Activated CD8-positive, alpha-beta memory T cell treated with anti-CD3 and anti-CD28 coated beads for 36 hours (primary cell): Measurements from ENCODE around the gene DHRS2. TPM values are rescaled to one million over a fixed set of nuclear protein-coding genes. Genes with fewer than 3 reads are reported as not detected.

Source experiments
- CTCF ChIA-PET: fragments of 350-600 bp; sonication (Branson Sonifier 250); formaldehyde crosslinking; loops from one replicate; lab custom pipeline; 2021; ENCODE audit warnings: antibody characterized with exemption; lab: Charles Lee
- POLR2A ChIA-PET: fragments of 350-600 bp; sonication (Branson Sonifier 250); formaldehyde crosslinking; loops from one replicate; lab custom pipeline; 2021; ENCODE audit warnings: antibody characterized with exemption; lab: Charles Lee
- total RNA-seq, 2 experiments: library from RNA; stranded (reverse); gene quantifications; one replicate each; pipeline ENCODE4 v1.2.3, GENCODE V29; 2021

The DHRS2 gene
- total RNA-seq, 2 experiments from 2014 or later, result 3.0 to 3.5 TPM

DNA sequence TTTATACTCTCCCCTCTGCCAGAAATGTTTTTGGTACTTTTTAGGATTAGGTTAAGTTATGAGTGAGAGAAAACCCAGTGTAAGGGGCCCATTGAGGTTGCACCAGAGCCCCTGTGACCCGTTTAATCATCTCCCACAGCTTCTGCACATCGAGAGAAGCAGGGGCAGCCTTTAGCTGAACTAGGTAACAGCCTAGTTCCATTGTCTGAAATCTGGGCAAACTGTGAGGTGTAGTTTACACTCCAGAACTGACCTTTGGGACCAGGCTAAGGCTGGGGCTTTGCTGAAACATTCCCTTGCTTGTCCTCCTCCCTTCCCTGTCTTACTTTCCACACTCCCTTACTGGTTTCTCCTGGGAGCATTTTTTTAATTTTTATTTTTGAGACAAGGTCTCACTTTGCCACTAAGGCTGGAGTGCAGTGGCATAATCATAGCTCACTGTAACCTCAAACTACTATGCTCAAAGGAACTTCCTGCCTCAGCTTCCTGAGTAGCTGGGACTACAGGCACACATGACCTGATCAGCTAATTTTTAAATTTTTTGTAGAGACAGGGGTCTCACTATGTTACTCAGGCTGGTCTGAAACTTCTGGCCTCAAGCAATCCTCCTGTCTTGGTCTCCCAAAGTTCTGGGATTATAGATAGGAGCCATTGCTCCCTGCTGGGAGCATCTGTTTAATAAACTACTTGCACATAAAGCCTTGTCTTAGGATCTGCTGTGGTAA, 25.9 kb upstream of the DHRS2 start:
- ChIA-PET CTCF (interaction anchor here (2.3 kb wide), 1 partner anchor 22 kb away, joined by 13 read pairs; no protein-coding TSS in a partner anchor), POLR2A (no interaction called here)

DNA sequence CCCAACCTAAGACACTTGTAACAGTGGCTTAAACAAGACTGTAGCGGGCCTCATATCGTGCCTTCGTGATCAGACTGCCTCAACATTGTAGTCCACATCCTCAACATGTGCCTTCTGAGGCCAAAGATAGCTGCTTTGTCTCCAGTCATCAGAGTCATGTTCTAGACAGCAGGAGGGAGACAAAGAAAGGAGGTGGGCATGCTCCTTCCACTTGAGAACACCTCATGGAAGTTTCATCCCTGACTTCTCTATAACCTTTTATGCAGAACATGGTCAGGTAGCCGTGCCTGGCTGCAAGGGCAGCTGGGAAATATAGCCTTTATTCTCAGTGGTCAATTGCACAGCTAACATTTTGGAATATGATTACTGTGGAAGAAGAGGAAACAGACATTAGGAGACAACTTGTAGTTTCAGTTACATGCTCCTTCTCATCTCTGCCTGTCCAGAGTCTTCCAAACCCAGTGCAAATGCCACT, 25.3 kb upstream of the DHRS2 start:
- ChIA-PET CTCF (interaction anchor here (2.3 kb wide), 1 partner anchor 21 kb away, joined by 13 read pairs; no protein-coding TSS in a partner anchor), POLR2A (no interaction called here)

DNA sequence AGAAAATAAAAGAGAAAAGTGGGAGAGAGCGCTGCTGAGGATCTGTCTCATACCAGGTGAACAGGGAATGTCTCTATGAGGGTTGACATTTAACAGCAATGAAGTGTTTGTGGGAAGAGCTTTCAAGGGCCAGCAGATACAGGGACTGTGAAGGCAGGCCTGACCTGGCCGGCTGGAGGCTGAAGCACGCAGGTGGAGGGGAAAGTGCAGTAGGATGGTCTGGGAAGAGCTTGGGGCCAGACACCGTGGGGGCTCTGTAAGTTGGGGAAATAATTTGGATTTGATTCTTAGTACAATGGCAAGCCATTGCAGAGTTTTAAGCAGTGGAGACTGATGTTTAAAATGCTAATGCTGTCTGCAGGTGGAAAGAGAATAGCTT, 23.8 kb upstream of the DHRS2 start:
- CTCF ChIA-PET, result interaction anchor here (2.5 kb wide), 1 partner anchor 20 kb away, joined by 12 read pairs; no protein-coding TSS in a partner anchor
- POLR2A ChIA-PET, result no interaction called here

DNA sequence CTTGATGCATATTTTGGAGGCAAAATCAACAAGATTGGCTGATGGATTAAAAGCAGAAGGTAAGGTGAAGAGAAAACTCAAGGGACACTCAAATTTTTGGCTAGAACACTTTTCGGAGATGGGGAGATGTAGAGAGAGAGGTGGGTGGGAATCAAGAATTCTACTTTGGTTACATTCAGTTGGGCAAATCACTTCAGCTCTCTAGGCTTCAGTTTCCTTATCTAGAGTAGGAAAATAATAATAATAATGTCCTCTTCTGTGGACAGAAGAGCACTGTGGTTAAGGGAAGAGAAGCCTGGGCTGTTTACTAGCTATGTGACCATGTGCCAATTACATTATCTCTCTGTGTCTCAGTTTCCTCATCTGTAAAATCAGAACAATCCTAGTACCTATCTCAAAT, 23.4 kb upstream of the DHRS2 start:
- CTCF ChIA-PET, result interaction anchor here (1.0 to 2.5 kb wide), 2 partner anchors 19 to 24 kb away, joined by 4 to 12 read pairs; no protein-coding TSS in a partner anchor
- POLR2A ChIA-PET, result no interaction called here

DNA sequence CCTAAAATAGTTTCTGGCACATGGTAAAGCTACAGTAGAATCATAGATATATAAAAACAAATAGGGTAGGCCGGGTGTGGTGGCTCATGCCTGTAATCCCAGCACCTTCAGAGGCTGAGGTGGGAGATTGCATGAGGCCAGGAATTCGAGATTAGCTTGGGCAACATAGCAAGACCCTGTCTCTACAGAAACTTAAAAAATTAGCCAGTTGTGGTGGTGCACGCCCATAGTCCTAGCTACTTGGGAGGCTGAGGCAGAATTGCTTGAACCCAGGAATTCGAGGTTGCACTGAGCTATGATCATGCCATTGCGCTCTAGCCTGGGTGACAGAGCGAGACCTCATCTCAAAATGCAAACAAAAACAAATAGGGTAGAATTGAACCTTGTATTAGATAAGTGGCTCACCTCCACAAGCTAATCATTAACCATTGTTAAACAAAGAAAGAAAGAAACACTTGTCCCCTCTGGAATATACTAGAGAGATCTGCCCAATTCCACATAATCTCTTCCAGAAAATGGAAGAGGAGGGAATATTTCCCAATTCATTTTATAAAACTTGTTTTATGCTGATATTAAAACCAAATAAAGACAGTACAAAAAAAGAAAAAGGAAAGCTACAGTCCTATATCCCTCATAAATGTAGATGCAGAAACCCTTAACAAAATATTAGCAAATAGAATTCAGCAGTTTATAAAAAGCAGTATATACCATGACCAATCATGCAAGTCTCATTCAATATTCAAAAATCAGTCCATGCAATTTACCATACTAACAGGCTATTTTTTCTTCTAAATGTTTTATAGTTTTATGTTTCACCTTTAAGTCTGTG, 22.7 kb upstream of the DHRS2 start:
- CTCF ChIA-PET, result interaction anchor here (0.5 to 2.5 kb wide), 3 partner anchors 19 to 142 kb away, joined by 4 to 12 read pairs (median 4); no protein-coding TSS in a partner anchor

DNA sequence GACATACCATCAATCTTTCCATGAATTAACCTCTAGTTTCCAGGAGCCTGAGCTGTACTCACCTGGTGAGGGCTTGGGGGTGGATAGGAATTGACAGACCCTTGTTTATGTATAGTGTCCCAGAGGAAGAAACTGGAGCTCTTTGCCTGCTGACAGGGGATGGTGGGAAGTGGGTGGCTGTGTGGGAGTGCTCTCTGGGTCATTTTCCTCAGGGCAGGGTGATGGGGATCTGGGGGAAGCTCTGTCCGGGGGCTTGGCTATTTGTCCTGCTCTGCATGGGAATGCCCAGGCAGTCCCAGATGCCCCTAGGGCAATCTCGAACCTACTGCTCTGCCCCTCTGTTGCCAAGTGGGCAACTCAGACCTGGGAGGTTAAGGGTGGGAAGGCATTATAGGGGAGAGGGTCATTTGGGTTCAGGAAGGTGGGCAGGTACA, 21.8 kb upstream of the DHRS2 start:
- POLR2A ChIA-PET, result interaction anchor here (0.6 kb wide), 1 partner anchor 989 kb away, joined by 3 read pairs; no protein-coding TSS in a partner anchor
- CTCF ChIA-PET, result interaction anchor here (0.5 to 2.5 kb wide), 2 partner anchors 18 to 143 kb away, joined by 4 to 12 read pairs; no protein-coding TSS in a partner anchor

More for the DNA sequence above, 22.7 kb upstream of the DHRS2 start:
- POLR2A ChIA-PET, result no interaction called here

DNA sequence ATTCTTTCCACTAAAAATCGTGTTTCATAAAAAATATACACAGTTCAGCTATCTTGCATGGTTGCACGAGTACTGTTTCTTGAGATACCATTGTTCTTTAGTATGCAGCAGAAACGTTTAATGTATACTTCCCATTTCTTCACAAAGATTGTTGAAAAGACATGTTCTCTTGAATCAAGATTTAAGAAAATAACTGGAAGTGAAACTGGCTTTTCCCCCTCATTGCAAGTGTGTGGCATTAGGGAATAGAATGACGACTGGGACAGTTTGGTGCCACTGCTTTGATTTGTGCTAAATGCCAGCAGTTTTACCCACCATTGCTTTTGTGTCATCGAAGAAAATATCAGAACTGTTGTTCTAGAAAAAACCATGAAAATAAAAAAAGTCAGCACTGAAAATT, 20.3 kb upstream of the DHRS2 start:
- ChIA-PET POLR2A (no interaction called here), CTCF (interaction anchor here (0.7 to 1.8 kb wide), 3 partner anchors 13 to 27 kb away, joined by 3 to 6 read pairs (median 3); no protein-coding TSS in a partner anchor)

DNA sequence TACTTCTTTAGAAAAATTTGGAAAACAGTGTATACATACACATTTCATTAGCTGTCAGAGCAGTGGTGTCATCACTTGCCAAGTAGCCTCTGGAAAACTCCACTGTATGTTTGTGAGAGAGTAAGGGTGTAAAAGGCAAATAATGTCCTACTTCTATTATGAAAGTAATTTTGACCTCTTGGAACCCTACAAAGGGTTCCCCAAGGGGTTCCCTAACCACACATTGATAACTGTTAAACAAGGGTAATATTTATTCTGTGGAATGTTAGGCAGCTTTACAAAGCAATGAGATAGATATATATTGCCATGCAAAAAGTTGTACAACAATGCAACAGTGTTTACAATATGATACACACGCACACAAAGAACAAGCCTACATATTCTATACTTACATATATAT, 18.6 kb upstream of the DHRS2 start:
- CTCF ChIA-PET, result interaction anchor here (1.6 kb wide), 1 partner anchor 29 kb away, joined by 3 read pairs; no protein-coding TSS in a partner anchor

DNA sequence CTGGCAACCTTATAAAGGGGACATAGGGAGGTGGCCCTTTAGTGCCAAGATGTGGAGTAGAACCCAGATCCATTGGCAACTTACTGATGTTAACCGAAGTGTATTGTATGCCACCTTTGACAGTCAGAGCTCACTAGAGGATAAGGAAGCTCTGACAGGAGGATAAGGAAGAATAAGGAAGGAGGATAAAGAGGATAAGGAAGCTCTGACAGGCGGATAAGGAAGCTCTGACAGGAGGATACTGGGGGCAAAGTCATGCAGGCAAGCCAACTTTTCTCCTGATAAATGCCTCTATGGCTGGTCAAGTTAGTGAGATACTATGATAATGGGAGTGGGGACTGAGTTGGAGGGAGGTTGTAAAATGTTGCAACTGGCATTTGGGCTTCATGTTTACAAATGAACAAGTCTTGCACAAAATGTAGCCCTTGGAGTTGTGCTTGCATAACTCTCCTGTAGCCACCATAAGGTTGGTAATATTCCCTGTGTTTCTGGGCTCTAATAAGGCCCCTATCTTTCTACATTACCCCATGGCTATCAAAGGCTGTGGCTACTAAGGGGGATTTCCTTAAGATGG, 17.7 kb upstream of the DHRS2 start:
- ChIA-PET POLR2A (no interaction called here), CTCF (no interaction called here)

More for the DNA sequence above, 18.6 kb upstream of the DHRS2 start:
- POLR2A ChIA-PET, result no interaction called here

DNA sequence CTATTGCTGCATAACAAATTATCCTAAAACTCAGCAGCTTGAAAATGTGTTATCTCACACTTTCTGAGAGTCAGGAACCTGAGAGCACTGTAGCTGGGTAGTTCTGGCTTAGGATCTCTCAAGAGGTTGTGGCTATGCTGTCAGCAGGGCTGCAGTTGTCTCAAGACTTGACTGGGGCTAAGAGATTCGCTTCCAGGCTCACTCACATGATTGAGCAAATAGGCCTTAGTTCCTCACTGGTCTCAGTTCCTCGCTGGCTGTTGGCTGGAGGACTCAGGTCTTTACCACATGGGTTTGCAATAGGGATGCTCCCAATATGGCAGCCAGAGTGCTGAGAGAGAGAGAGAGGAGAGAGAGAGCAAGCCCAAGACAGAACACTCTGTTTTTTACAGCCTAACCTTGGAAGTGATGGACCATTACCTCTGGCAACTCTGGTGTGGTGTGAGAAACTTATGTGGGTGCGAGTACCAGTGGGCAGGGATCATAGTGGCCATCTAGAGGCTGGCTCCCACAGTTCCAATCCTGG, 15.9 kb upstream of the DHRS2 start:
- POLR2A ChIA-PET, result no interaction called here
- CTCF ChIA-PET, result no interaction called here

DNA sequence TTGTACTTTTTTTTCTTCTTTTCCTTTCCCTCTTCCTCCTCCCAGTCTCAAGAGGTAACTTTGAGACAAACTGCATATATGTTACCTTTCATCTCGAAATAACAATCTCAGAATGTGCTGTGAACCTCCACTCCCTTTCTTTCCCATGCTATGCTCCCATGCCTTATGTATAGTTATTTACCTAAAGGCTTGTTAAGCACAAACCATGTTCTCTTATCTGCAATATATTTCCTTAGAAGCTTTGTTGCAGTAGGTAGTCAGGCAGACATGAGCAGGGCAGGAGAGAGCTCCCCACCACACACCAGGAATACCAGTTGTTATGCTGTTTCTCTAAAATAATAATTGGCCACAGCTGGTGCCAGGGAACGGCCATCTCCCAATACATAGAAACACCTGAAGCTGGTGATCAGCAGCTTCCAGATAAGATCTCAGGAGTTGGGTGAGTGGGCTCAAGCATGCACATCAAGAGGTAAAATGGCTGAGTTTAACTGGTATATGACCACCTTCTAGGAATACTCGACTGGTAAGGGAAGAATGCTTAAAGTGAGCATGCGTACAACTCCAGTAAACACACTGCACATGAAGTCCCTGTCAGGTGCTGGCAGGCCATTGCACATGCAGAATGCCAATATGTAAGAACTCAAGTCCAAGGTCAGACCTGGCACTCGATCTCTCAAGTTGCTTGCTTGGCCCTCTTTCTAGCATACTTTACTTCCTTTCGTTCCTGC, 14.8 kb upstream of the DHRS2 start:
- ChIA-PET CTCF (interaction anchor here (2.5 kb wide), 1 partner anchor 11 kb away, joined by 13 read pairs; no protein-coding TSS in a partner anchor), POLR2A (no interaction called here)

DNA sequence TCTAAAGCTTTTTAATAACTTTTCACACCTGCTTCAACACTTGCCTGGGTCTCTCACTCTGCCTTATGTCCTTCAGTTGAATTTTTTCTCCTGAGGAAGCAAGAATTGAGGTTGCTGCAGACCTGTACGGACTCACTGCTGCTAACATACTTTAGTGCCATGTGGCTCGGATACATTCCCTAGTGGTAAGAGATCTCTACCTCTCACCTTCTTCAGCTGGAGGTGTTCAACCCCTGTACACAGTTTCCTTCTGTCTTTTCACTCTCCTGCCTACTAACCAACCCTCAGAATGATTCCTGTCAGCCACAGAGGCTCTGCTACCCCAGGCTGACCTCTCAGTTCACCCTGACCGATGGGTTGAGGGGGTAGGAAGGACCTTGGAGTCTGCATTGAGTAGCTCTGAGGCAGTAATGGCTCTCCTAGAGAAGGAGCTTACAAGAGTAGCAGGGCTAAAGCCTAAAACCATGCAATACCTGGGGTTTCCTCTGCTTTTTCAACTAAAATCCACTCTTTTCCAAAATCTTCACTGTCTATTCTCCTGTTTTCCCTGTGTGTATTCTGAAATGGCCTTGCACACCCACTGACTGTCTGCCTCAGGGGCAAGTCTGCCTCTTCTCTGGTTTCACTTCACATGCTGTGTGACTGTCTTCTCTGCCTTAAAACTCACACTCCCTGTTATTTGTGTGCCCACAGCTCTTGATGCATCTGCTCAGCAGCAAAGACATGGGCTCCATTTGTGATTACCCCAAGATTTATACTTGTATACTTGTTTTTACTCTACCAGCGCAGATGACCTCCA, 14.0 kb upstream of the DHRS2 start:
- ChIA-PET CTCF (interaction anchor here (2.5 kb wide), 1 partner anchor 10 kb away, joined by 13 read pairs; no protein-coding TSS in a partner anchor), POLR2A (no interaction called here)

DNA sequence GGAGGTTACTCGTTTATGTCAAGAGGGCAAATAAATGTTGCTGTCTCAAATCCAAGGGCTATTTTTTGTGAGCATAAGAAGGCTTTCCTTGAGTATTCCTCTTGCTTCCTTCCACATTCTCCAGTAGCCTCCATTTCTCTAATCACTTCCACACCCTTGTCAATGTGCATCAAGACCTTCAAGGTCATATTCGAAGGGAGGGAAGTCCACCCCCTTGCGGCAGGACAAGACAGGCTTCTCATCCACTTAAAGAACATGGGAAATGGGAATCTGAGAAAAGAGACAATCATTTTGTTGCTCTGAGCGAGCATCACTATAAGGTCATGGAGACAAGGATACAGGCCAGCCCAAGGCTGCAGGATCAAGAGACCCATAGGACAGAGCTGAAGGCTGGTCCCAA, 13.2 kb upstream of the DHRS2 start:
- CTCF ChIA-PET, result interaction anchor here (2.5 kb wide), 1 partner anchor 9 kb away, joined by 13 read pairs; no protein-coding TSS in a partner anchor
- POLR2A ChIA-PET, result no interaction called here

DNA sequence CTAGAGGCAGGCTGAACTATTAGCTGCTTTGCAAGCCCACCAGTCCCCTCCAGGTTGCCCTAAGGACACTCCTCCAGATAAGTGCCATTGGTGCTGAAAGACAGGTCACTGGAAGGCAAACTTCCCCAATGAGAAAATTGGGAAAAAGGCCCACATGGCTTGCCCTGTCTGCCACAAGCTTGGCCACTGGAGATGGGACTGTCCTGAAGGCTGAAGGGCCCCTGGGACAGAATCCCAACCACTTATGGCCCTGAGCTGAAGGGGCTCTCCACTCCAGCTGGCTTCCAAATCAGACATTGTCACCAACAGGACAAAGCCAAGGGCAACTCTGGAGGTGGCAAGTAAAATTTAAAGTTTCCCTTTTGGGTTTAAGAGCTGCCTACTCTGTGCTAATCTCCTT, 12.2 kb upstream of the DHRS2 start:
- ChIA-PET CTCF (no interaction called here), POLR2A (no interaction called here)

DNA sequence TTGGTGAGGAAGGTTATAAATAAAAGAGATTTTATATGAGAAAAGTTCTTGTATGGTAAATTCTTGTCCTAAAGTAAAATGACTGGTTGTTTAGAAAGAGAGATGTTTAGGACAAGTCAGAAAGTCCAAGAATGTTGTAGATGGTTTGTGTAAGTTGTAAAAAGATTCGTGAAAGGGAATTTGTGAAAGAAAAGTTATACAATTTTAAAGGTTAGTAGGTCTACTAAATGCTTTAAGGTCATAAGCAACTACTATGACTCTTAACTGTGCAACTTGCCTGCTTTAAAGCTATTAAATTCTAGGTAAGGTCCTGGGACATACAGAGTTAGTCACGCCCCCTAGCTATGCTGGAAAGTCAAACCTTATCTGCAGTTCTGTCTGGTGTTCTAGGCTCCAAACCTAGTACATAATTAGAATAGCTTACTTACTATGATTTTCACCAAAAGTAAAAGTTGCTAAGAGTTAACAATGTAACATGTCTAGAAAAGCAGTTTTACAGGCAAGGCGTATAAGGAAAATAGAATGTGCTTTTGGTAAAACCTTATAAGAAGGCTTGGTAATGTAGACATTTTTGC, 11.2 kb upstream of the DHRS2 start:
- ChIA-PET POLR2A (no interaction called here), CTCF (no interaction called here)

DNA sequence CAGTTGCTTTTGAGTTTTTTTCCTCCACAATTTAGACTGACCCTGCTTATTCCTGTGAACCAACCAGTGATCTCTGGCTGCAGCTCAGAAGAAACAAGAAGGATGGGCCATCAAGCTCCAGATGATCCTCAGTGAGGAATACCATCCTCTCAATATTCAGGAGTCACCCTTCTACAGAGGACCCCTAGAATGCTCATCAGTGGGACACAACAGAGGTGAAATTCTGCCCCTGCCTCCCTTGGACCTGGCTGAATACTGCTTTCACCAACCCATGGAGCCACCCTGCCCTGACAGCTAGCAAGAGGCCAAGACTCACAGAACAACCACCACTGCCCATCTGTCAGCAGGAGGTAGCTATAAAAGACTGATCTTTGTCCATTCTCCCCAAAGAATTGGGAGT, 9.2 kb upstream of the DHRS2 start:
- CTCF ChIA-PET, result no interaction called here
- POLR2A ChIA-PET, result no interaction called here

DNA sequence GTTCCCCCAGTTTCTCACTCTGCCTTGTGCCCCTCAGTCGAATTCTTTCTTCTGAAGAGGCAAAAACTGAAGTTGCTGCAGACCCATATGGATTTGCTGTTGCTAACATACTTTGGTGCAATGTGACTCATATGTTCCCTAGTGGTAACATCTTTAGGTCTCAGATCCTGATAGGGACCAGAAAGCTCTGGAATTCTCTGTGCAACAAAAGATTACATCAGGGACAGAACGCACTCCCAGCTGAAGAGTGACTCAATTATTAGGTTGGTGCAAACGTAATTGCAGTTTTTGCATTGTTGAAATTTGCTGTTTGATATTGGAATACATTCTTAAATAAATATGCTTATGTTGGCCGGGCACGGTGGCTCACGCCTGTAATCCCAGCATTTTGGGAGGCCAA, 8.2 kb upstream of the DHRS2 start:
- POLR2A ChIA-PET, result no interaction called here
- CTCF ChIA-PET, result no interaction called here
